Right renal pelvis (tissue), 4 donors: ENCODE data around the gene RPS26. TPM values are rescaled to one million over a fixed set of nuclear protein-coding genes. Genes with fewer than 3 reads are reported as not detected.
"Not testable (repeated sequence)": the region's sequence is repeated elsewhere in the genome, so short reads cannot be mapped to it uniquely, and the experiment has no call there.

Experiments used
- DNase-seq, 4 donors: peaks; one replicate each; pipeline ENCODE4 v3.0.0-alpha.2; 2013; ENCODE audit warnings: low read depth in 4 of 4, low spot score in 3 of 4, missing footprints in 1 of 4
- polyA plus RNA-seq, 4 donors: library from polyadenylated mRNA; unstranded; fragments of 120-200 nt; gene quantifications; one replicate each; pipeline ENCODE4 v1.2.1, GENCODE V29; 2013; ENCODE audit not compliant: insufficient read length in 4 of 4

Gene RPS26
- polyA plus RNA-seq, 4 donors = 124 to 544 (median 254) TPM

- DNase-seq = peak in 2 of 4 donors; percentile 76 to 77
Measured at GRCh38 chr12:56020423-56021184, 21.1 kb upstream of the RPS26 start, which contains the start of gene IKZF4. Gene IKZF4, plus strand, starts transcription at chr12:56021043. Its CDS starts 451 bp downstream, at chr12:56021494.

- no peak for DNase-seq
Measured at GRCh38 chr12:56021889-56022497, 19.7 kb upstream of the RPS26 start.

GRCh38 chr12:56028511-56029165 lies 13.1 kb upstream of the RPS26 start:
- DNase-seq = no peak

DNA sequence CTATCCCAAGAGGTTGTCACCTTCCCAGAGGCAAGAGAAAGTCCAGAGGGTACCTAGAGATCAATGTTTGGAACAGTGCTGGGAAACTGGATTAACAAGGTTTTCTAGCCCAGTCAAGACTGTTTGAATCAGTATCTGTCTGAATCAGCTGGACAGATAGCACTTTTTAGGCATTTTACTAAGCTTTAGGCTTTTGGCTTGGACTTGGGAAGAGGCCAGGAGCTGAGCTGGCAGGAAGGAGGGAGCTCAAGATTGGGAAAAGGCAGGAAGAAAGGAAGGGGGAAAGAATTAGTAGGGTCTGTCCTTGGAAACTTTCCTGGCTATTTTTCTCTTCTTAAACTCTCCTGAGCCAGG lies 12.6 kb upstream of the RPS26 start:
- no peak for DNase-seq

GRCh38 chr12:56029666-56030293 lies 11.9 kb upstream of the RPS26 start:
- DNase-seq = peak in 1 of 4 donors; percentile 42

DNA sequence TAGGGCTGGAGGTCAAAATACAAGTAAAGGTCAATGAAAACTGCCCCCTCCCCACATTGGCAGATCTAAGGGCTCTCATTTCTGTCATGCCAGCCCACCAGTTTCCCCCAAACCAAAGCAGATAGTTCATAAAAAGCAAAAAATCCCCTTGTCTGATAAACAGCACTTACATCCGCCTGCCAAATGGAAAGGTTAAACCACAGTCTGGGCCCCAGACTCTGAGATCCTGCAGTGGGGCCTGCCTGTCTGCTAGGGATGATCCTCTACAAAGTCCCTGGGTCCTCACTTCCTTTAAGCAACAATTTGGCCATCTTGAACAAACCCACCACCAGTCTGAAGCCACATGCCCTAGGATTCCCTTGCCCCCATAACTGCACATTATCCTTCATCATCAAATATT lies 9.7 kb upstream of the RPS26 start:
- no peak for DNase-seq

GRCh38 chr12:56034586-56035332 lies 7.0 kb upstream of the RPS26 start:
- no peak for DNase-seq

DNA sequence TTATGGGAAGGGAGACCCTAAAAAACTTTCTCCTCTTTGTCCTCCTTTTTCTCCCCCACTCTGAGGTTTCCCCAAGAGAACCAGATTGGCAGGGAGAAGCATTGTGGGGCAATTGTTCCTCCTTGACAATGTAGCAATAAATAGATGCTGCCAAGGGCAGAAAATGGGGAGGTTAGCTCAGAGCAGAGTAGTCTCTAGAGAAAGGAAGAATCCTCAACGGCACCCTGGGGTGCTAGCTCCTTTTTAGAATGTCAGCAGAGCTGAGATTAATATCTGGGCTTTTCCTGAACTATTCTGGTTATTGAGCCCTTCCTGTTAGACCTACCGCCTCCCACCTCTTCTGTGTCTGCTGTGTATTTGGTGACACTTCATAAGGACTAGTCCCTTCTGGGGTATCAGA lies 4.6 kb upstream of the RPS26 start:
- no peak for DNase-seq

- no peak for DNase-seq
Measured at GRCh38 chr12:56038022-56038655, 3.6 kb upstream of the RPS26 start.

- DNase-seq = no peak
Measured at GRCh38 chr12:56040151-56040550, 1.6 kb upstream of the RPS26 start.

- DNase-seq = no peak
Measured at GRCh38 chr12:56040963-56041551, 661 bp upstream of the RPS26 start.

DNA sequence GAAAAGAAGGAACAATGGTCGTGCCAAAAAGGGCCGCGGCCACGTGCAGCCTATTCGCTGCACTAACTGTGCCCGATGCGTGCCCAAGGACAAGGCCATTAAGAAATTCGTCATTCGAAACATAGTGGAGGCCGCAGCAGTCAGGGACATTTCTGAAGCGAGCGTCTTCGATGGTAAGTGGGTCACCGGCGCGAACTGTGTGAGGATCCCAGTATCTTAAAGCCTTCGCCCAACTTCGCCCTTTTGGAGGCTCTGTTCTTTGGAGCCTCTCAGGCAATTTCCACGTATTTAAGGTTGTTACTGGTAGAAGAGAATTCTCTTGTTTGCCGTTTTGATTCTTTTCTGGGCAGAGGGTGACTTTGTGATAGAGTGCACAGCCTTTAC lies 704 bp downstream of the RPS26 start:
- not testable (repeated sequence) for DNase-seq

GRCh38 chr12:56042843-56043242 lies 1.1 kb downstream of the RPS26 start:
- DNase-seq = no peak

GRCh38 chr12:56046027-56046780 lies 4.5 kb downstream of the RPS26 start:
- no peak for DNase-seq

DNA sequence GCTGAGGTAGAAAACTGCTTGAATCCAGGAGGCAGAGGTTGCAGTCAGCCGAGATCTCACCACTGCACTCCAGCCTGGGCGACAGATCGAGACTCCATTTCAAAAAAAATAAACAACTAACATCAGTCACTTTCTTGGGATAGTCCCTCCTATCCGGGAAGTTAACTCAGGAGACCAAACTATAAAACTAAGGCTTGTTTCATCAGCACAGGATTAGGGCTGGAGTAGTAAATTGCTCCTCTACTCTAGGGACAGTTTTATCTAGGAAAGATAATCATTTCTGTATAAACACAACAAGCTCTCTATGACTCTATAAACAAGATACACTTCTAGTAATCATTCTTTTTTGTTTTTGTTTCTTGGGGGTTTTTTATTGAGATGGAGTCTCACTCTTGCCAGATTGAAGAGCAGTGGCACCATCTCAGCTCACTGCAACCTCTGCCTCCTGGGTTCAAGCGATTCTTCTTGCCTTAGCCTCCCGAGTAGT lies 11.7 kb downstream of the RPS26 start:
- DNase-seq = no peak

GRCh38 chr12:56059964-56060363 lies 18.2 kb downstream of the RPS26 start:
- not testable (repeated sequence) for DNase-seq

DNA sequence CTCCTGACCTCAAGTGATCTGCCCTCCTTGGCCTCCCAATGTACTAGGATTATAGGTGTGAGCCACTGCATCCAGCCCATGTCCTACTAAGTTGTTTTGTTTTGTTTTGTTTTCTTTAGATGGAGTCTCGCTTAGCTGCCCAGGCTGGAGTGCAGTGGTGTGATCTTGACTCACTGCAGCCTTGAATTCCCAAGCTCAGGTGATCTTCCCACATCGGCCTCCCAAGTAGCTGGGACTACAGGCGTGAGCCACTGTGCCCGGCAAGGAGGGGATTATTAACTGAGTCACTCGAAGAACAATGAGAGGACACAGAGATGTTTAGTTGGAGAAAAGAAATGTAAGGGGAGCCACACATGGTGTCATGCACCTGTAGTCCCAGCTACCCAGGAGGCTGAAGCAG lies 20.3 kb downstream of the RPS26 start:
- no peak for DNase-seq

DNA sequence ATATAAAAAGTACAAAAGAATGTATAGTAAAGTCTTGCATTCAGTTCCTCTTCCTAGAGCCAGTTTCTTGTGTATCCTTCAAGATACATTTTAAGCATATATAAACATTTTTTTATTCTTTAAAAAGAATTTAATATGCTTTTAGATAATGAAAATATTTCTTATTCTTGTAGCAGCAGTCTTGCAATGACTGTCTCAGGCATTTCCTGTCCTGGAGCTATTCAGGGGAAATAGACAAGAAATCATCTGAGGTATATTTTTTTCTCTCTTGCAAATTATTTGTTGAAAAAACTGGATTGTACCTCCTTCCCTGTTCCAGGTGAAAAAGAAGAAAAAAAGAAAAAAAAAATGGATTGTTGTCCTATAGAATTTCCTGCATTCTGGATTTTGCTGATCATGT lies 21.3 kb downstream of the RPS26 start:
- no peak for DNase-seq

DNA sequence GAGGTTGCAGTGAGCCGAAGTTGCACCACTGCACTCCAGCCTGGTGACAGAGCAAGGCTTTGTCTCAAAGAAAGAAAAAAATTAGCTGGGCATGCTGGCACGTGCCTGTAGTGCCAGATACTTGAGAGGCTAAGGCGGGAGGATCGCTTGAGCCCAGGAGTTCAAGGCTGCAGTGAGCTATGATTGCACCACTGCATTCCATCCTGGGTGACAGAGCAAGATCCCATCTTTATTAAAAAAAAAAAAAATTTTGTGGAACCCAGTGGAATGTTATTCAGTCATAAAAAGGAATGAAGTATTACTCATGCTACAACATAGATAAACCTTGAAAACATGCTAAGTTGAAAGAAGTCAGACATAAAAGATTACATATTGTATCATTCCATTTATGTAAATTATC lies 29.9 kb downstream of the RPS26 start:
- DNase-seq = no peak
